Activated naive CD4-positive, alpha-beta T cell treated with anti-CD3 and anti-CD28 coated beads, Interleukin-2, amount 50 U/mL, for 72 hours (primary cell): Measurements from ENCODE around the gene EXOSC2. TPM values are rescaled to one million over a fixed set of nuclear protein-coding genes. Genes with fewer than 3 reads are reported as not detected.
"Not testable (repeated sequence)": the region's sequence is repeated elsewhere in the genome, so short reads cannot be mapped to it uniquely, and the experiment has no call there.

Experiments
- ATAC-seq, 2 donors: fragments of 150-1000 bp; cut with Tn5 transposase; 2 replicates each; pipeline ENCODE4 v1.10.0; 2021; ENCODE audit warnings: mild to moderate bottlenecking in 2 of 2, moderate library complexity in 2 of 2
- DNase-seq, 2 donors: peaks; one replicate each; pipeline ENCODE4 v3.0.0; 2021 to 2022; ENCODE audit warnings: low spot score in 2 of 2
- H3K27ac Mint-ChIP-seq, 2 donors: one replicate each; pipeline ENCODE4 v1.8.0; 2022; ENCODE audit warnings: mild to moderate bottlenecking in 2 of 2, mixed read lengths in 2 of 2
- H3K36me3 Mint-ChIP-seq, 2 donors: one replicate each; pipeline ENCODE4 v1.8.0; 2022; ENCODE audit warnings: mixed read lengths in 2 of 2
- H3K9me3 Mint-ChIP-seq, 2 donors: one replicate each; pipeline ENCODE4 v1.8.0; 2022; ENCODE audit warnings: mixed read lengths in 2 of 2
- total RNA-seq, 2 donors: library from RNA; stranded (reverse); gene quantifications; one replicate each; pipeline ENCODE4 v1.2.3, GENCODE V29; 2022

Gene EXOSC2
- total RNA-seq, 2 donors from 2014 or later: 68.8 to 84.8 TPM

- no peaks in the 10 kb centered on the region for H3K9me3 Mint-ChIP-seq
- H3K27ac Mint-ChIP-seq: no peak overlapping the region
- DNase-seq (no peak), ATAC-seq (no peak)
- H3K36me3 Mint-ChIP-seq: no peaks in the 10 kb centered on the region
These were observed 8.5 kb upstream of the EXOSC2 start for GRCh38 chr9:130685104-130685503.

- ATAC-seq, H3K36me3 Mint-ChIP-seq, H3K9me3 Mint-ChIP-seq, DNase-seq, H3K27ac Mint-ChIP-seq: not testable (repeated sequence)
These were observed 7.6 kb upstream of the EXOSC2 start for GRCh38 chr9:130685945-130686344.

- Mint-ChIP-seq H3K27ac (no peak overlapping the region), H3K9me3 (no peaks in the 10 kb centered on the region), H3K36me3 (peaks cover 0 to 11% of the 10 kb centered on the region in 2 donors)
- DNase-seq: no peak
- ATAC-seq: no peak
These were observed 6.0 kb upstream of the EXOSC2 start for GRCh38 chr9:130687615-130688014.

- Mint-ChIP-seq H3K27ac (no peak overlapping the region), H3K9me3 (no peaks in the 10 kb centered on the region), H3K36me3 (peaks cover 2 to 15% of the 10 kb centered on the region in 2 donors)
- no peak for DNase-seq
- ATAC-seq: no peak
These were observed 5.5 kb upstream of the EXOSC2 start for GRCh38 chr9:130688072-130688471.

GRCh38 chr9:130689572-130689936 is 4.0 kb upstream of the EXOSC2 start:
- peaks cover 16 to 26% of the 10 kb centered on the region in 2 donors for H3K36me3 Mint-ChIP-seq
- no peaks in the 10 kb centered on the region for H3K9me3 Mint-ChIP-seq
- DNase-seq (no peak), ATAC-seq (no peak)
- H3K27ac Mint-ChIP-seq: no peak overlapping the region

GRCh38 chr9:130689937-130690700 is 3.5 kb upstream of the EXOSC2 start:
- Mint-ChIP-seq H3K27ac (no peak overlapping the region), H3K9me3 (no peaks in the 10 kb centered on the region), H3K36me3 (peaks cover 20 to 31% of the 10 kb centered on the region in 2 donors)
- ATAC-seq (no peak), DNase-seq (no peak)

GRCh38 chr9:130692321-130692720 is 1.3 kb upstream of the EXOSC2 start:
- DNase-seq (peak in 1 of 2 donors; percentile 42), ATAC-seq (no peak)
- Mint-ChIP-seq H3K27ac (peak overlapping the region in 1 of 2 donors; percentile 94), H3K36me3 (peaks cover 36 to 49% of the 10 kb centered on the region in 2 donors), H3K9me3 (no peaks in the 10 kb centered on the region)

GRCh38 chr9:130693101-130693425 is 517 bp upstream of the EXOSC2 start:
- DNase-seq: no peak
- Mint-ChIP-seq H3K36me3 (peaks cover 39 to 53% of the 10 kb centered on the region in 2 donors), H3K27ac (peak overlapping the region; percentile 83 to 94), H3K9me3 (no peaks in the 10 kb centered on the region)
- ATAC-seq: peak in 1 of 2 donors; percentile 1

GRCh38 chr9:130694205-130694604 is 625 bp downstream of the EXOSC2 start:
- ATAC-seq (peak in 1 of 2 donors; percentile 27), DNase-seq (no peak)
- Mint-ChIP-seq H3K27ac (peak overlapping the region; percentile 94 to 97), H3K9me3 (no peaks in the 10 kb centered on the region), H3K36me3 (peaks cover 39 to 58% of the 10 kb centered on the region in 2 donors)

- DNase-seq (no peak), ATAC-seq (no peak)
- Mint-ChIP-seq H3K36me3 (peaks cover 39 to 58% of the 10 kb centered on the region in 2 donors), H3K9me3 (no peaks in the 10 kb centered on the region), H3K27ac (peak overlapping the region in 1 of 2 donors; percentile 23)
These were observed 2.6 kb downstream of the EXOSC2 start for GRCh38 chr9:130696139-130696650.

GRCh38 chr9:130696996-130697395 is 3.4 kb downstream of the EXOSC2 start:
- Mint-ChIP-seq H3K9me3 (no peaks in the 10 kb centered on the region), H3K36me3 (peaks cover 39 to 53% of the 10 kb centered on the region in 2 donors), H3K27ac (peak overlapping the region in 1 of 2 donors; percentile 70)
- DNase-seq (no peak), ATAC-seq (no peak)

- no peak for ATAC-seq
These were observed 4.9 kb downstream of the EXOSC2 start for GRCh38 chr9:130698514-130698913.

GRCh38 chr9:130699047-130699446 is 5.5 kb downstream of the EXOSC2 start:
- ATAC-seq (no peak), DNase-seq (no peak)
- H3K36me3 Mint-ChIP-seq: peaks cover 41 to 55% of the 10 kb centered on the region in 2 donors
- peak overlapping the region in 1 of 2 donors; percentile 5 for H3K27ac Mint-ChIP-seq
- H3K9me3 Mint-ChIP-seq: no peaks in the 10 kb centered on the region

More at GRCh38 chr9:130698514-130698913, 4.9 kb downstream of the EXOSC2 start:
- Mint-ChIP-seq H3K36me3 (peaks cover 41 to 52% of the 10 kb centered on the region in 2 donors), H3K9me3 (no peaks in the 10 kb centered on the region), H3K27ac (peak overlapping the region in 1 of 2 donors; percentile 46)
- no peak for DNase-seq

GRCh38 chr9:130701059-130702022 is 7.8 kb downstream of the EXOSC2 start:
- Mint-ChIP-seq H3K36me3 (peaks cover 26 to 44% of the 10 kb centered on the region in 2 donors), H3K27ac (peak overlapping the region in 1 of 2 donors; percentile 24), H3K9me3 (no peaks in the 10 kb centered on the region)
- ATAC-seq (peak; percentile 82 to 91), DNase-seq (peak in 1 of 2 donors; percentile 85)

GRCh38 chr9:130703501-130703900 is 9.9 kb downstream of the EXOSC2 start:
- peaks cover 14 to 29% of the 10 kb centered on the region in 2 donors for H3K36me3 Mint-ChIP-seq
- no peaks in the 10 kb centered on the region for H3K9me3 Mint-ChIP-seq
- peak overlapping the region in 1 of 2 donors; percentile 10 for H3K27ac Mint-ChIP-seq
- DNase-seq (no peak), ATAC-seq (no peak)

GRCh38 chr9:130707225-130707976 is 13.8 kb downstream of the EXOSC2 start:
- Mint-ChIP-seq H3K36me3 (peaks cover 14 to 21% of the 10 kb centered on the region in 2 donors), H3K27ac (peak overlapping the region in 1 of 2 donors; percentile 65), H3K9me3 (no peaks in the 10 kb centered on the region)
- DNase-seq: peak in 1 of 2 donors; percentile 71
- ATAC-seq: peak; percentile 64 to 65
